C4-2B (cell line): ENCODE results near the gene C3orf62.

ENCODE experiments used
- ZFX ChIP-seq: fragments of 450-650 bp; IDR thresholded peaks from 2 replicates; pipeline ENCODE4 v1.6.1; 2017
- TF ChIP-seq, protein P1 (sequence below): fragments of 450-650 bp; conservative IDR thresholded peaks from 2 replicates; pipeline ENCODE4 v1.5.1; 2017; ENCODE audit warnings: mild to moderate bottlenecking

DNA sequence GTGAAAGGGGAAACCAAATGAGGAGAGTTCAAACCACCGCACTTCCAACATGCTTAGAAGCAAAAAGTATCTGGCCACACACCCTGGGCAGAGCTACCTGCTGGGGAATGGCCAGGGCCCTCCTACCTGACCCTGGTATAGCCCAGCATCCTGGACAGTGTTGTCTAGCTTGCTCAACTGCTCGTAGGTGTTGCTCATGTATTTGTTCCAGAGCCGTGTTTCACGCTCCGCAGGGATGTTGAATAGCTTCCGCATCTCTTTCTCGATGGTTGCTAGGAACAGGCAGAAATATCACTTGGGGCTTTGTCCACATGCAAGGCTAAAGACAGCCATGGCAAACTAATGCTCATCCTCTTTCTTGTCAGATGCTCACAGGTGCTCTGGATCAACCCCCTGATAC is 47.7 kb upstream of the C3orf62 start:
- TF ChIP-seq, protein P1, sequence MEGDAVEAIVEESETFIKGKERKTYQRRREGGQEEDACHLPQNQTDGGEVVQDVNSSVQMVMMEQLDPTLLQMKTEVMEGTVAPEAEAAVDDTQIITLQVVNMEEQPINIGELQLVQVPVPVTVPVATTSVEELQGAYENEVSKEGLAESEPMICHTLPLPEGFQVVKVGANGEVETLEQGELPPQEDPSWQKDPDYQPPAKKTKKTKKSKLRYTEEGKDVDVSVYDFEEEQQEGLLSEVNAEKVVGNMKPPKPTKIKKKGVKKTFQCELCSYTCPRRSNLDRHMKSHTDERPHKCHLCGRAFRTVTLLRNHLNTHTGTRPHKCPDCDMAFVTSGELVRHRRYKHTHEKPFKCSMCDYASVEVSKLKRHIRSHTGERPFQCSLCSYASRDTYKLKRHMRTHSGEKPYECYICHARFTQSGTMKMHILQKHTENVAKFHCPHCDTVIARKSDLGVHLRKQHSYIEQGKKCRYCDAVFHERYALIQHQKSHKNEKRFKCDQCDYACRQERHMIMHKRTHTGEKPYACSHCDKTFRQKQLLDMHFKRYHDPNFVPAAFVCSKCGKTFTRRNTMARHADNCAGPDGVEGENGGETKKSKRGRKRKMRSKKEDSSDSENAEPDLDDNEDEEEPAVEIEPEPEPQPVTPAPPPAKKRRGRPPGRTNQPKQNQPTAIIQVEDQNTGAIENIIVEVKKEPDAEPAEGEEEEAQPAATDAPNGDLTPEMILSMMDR = no peak
- no peak for TF ChIP-seq ZFX
